HG03095 (cell line): Measurements from ENCODE around the gene LRRC37A.
"Not testable (repeated sequence)": the region's sequence is repeated elsewhere in the genome, so short reads cannot be mapped to it uniquely, and the experiment has no call there.

ENCODE experiments used
- ATAC-seq: cut with Tn5 transposase; IDR thresholded peaks from one replicate; pipeline ENCODE4 v1.9.1; 2021; ENCODE audit warnings: moderate library complexity; ENCODE audit not compliant: unreplicated experiment

LRRC37A gene

GRCh38 chr17:46294831-46295230 is at the start of gene LRRC37A:
Gene LRRC37A (plus strand): TSS chr17:46295131. CDS start chr17:46295134, 3 bp downstream.
- not testable (repeated sequence) for ATAC-seq

GRCh38 chr17:46249153-46249552 is 45.8 kb upstream of the LRRC37A start:
- not testable (repeated sequence) for ATAC-seq

- not testable (repeated sequence) for ATAC-seq
These were observed 42.1 kb upstream of the LRRC37A start for GRCh38 chr17:46252804-46253203.

DNA sequence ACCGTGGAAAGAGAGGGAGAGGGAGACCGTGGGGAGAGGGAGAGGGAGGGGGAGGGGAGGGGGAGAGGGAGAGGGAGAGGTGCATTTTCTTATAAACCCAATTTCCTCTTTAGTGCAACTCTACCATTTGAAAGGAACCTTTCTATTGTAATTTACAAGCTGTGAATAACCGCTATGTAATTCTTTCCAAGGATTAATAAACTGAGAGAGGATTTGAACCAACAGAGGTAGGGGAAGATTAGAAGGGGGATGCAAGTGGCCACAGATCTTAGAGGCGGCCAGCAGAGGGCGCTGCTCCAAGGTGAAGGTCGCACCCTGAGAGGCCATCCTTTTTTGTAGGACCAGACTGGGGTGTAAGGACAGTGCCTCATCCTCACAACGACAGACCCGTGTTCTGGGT is 41.2 kb upstream of the LRRC37A start:
- ATAC-seq: not testable (repeated sequence)

- ATAC-seq: not testable (repeated sequence)
These were observed 40.7 kb upstream of the LRRC37A start for GRCh38 chr17:46254215-46254614.

DNA sequence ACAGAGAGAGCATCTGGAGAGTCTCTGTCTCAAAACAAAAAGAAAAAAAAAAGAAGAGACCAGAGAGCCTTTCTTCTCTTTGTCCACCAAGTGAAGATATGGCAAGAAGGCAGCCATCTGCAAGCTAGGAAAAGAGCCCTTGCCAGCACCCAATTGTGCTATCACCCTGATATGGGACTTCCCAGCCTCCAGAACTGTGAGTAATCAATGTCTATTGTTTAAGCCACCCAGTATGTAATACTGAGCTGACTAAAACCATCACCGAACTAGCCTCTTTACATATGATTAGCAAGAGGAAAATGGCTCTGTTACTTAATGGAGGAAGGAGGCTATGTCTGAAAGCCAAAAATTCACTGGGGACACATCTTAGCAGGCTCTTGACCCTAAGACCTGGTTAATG is 38.6 kb upstream of the LRRC37A start:
- not testable (repeated sequence) for ATAC-seq

GRCh38 chr17:46259845-46260661 is 34.9 kb upstream of the LRRC37A start:
- not testable (repeated sequence) for ATAC-seq

DNA sequence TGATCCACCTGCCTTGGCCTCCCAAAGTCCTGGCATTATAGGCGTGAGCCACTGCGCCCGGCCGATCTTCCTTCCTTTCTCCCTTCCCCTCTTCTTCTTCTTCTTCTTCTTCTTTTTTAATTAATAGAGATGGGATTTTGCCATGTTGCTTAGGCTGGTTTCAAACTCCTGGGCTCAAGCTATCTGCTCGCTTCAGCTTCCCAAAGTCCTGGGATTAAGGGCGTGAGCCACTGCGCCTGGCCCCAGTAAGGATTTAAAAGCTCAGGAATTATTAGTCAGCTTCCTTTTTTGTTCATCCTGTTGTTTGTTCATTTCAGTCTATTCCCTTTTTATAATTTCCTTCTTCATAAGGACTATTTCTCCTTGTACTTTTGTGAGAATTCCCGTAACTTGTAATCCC is 32.7 kb upstream of the LRRC37A start:
- ATAC-seq: no peak

- ATAC-seq: no peak
These were observed 30.3 kb upstream of the LRRC37A start for GRCh38 chr17:46264456-46265198.

GRCh38 chr17:46266063-46266655 is 28.8 kb upstream of the LRRC37A start:
- ATAC-seq: not testable (repeated sequence)

GRCh38 chr17:46266656-46267544 is 28.0 kb upstream of the LRRC37A start:
- peak; percentile 79 for ATAC-seq

GRCh38 chr17:46270032-46270431 is 24.9 kb upstream of the LRRC37A start:
- no peak for ATAC-seq

- ATAC-seq: no peak
These were observed 21.2 kb upstream of the LRRC37A start for GRCh38 chr17:46273541-46274236.

DNA sequence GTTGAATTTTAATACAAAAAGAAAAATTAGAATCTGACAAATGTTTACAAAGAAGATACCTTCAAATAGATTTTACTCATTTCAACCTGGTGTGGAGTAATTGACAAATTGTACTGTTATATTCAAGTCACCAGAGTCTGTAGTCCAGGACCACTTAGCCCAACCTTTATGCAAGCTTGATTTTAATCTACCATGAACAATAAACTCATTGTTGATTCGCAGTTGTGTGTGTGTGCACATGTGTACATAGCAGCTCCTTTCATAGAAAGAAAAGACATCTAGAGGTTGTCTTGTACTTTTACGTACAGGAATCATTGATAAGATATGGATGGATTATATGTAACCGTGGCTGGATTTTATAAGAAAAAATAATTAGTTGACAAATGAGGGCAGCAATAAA is 20.7 kb upstream of the LRRC37A start:
- ATAC-seq: no peak

DNA sequence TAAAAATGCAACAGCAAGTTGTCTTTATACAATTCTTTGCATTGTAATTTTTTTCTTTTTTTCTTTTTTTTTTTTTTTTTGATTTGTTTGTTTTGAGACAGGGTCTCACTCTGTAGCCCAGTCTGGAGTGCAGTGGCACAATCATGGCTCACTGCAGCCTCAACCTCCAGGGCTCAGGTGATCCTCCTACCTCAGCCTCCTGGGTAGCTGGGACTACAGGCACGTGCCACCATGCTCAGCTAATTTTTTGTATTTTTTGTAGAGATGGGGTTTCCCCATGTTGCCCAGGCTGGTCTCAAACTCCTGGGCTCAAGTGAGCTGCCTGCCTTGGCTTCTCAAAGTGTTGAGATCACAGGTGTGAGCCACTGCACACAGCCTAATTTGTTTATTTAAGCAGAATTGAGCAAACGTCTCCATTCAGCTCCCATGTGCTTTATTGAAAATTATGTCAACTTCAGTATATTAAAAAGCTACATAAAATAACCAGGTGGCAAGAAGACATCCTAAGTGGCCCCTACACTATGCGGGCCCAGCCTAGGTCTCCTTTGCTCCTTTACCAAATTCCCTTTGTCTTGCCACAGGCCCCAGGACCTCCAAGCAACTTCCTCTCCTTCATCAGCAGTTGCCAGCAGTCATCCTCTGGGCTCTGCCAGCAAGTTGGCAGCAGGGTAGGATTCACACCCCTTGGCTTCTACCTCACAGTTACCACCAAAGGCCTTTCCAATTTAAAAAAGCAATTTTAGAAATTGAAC is 18.0 kb upstream of the LRRC37A start:
- not testable (repeated sequence) for ATAC-seq

DNA sequence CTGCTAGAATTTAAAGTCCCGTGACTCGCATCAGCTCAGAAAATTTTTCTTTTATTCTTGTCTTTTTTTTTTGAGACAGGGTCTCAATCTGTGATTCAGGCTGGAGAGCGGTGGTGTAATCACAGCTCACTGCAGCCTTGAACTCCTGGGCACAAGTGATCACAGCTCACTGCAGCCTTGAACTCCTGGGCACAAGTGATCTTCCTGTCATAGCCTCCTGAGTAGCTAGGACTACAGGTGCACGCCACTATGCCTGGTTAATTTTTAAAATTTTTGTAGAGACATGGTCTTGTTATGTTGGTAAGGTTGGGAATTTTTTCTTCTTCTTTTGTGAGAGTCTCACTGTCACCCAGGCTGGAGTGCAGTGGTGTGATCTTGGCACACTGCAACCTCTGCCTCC is 13.6 kb upstream of the LRRC37A start:
- not testable (repeated sequence) for ATAC-seq

DNA sequence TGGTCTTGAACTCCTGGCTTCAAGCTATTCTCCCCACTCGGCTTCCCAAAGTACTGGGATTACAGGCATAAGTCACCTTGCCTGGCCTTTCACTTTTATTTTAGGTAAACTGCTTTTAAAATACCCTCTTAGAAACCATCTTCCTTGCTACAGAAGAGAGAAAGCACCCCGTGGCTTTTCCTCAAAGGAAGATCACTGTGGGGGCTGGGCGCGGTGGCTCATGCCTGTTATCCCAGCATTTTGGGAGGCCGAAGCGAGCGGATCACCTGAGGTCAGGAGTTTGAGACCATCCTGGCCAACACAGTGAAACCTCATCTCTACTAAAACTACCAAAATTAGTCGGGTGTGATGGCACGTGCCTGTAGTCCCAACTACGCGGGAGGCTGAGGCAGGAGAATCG is 12.3 kb upstream of the LRRC37A start:
- ATAC-seq: not testable (repeated sequence)

- not testable (repeated sequence) for ATAC-seq
These were observed 10.5 kb upstream of the LRRC37A start for GRCh38 chr17:46284467-46284866.

GRCh38 chr17:46285500-46285899 is 9.4 kb upstream of the LRRC37A start:
- not testable (repeated sequence) for ATAC-seq
